Hepatocyte (in vitro differentiated cells): Measurements from ENCODE around the gene WNT6.

Experiments
- CTCF ChIP-seq: fragments of 200-600 bp; sonication (generic); IDR thresholded peaks from 2 replicates; pipeline ENCODE4 v1.5.1; 2016; ENCODE audit warnings: antibody characterized with exemption, mild to moderate bottlenecking; ENCODE audit not compliant: poor library complexity
- EZH2phosphoT487 ChIP-seq: fragments of 200-600 bp; sonication (generic); IDR thresholded peaks from one replicate; pipeline ENCODE4 v1.6.1; 2018; ENCODE audit warnings: antibody characterized with exemption, mild to moderate bottlenecking, low read depth, moderate library complexity; ENCODE audit not compliant: unreplicated experiment, severe bottlenecking

DNA sequence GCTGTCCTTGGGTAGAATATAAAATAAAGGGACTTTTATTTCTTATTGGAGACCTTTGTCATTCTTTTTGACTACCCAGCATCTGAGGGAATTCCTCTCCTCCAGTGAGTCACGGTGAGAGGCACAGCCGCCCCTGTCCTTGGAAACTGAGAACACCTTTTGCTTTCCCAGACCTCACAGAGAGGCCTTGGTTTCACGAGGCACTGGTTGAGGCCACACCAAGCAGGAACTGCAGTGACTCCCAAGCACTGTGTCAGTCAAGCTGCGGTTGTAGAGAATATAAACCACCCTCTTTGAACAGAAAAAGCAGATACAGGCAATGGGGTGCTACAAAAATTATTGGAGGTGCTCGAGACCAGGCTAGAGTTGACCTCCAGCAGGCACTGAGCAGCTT lies 44.4 kb upstream of the WNT6 start:
- no peak for TF ChIP-seq CTCF
- no peak for TF ChIP-seq EZH2phosphoT487
